HS-5 (cell line): ENCODE measurements around the gene KRT76.

Source experiments
- DNase-seq: peaks from one replicate; pipeline ENCODE4 v3.0.0-alpha.2; 2012; ENCODE audit warnings: low read depth

The KRT76 gene

GRCh38 chr12:52776913-52777395 lies at the start of gene KRT76:
TSS of gene KRT76 (minus strand) at chr12:52777345. CDS start at chr12:52777291, 54 bp downstream.
- no peak for DNase-seq

DNA sequence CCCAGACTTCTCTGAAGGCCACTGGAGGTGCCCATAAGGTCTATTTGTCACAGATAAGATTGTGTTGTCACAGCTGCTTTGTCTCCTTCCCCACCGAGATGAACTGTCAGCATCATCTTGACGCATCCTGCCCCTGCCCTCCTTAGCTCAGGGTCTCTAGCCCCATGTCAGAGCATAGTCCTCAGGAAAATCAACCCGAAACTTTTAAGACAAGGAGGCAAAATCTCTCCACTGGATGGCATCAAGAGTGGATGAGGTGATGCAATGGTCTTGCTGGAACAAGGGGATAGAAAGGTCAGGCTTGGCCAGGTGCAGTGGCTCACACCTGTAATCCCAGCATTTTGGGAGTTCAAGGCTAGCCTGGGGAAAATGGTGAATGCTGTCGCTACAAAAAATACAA lies 48.8 kb upstream of the KRT76 start:
- DNase-seq: no peak

DNA sequence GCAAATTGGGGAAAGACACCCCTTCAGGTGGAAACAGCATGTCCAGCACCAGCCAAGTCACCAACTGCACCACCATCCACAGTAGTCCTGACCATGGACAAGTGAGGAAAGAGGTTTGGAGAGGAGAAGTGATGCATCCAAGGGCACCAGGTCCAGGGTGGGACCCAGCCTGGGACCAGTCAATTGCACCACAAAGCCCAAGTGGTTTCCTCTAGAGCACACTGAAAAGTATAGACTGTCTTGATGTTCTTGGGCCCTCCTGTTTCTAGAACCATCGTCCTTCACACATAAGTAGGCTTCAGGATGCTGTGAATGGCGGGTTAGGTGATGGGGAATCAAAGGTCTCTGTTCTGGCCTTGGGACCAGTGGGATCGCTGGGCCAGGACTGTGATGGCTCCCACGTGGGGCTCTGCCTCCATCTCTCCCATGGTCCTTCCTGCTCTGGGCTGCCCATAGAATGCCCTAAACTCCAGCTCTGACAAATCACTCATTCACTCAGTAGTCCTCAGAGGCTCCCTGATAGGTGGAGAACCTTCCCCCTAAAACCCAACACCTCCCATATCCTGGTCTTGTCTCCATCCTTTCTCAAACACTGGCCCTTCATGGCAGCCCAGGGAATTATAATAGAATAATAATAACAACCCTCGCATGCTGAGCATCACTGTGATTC lies 47.7 kb upstream of the KRT76 start:
- no peak for DNase-seq

GRCh38 chr12:52823761-52824450 lies 46.8 kb upstream of the KRT76 start:
- DNase-seq: no peak

GRCh38 chr12:52822771-52823510 lies 45.8 kb upstream of the KRT76 start:
- DNase-seq: no peak

DNA sequence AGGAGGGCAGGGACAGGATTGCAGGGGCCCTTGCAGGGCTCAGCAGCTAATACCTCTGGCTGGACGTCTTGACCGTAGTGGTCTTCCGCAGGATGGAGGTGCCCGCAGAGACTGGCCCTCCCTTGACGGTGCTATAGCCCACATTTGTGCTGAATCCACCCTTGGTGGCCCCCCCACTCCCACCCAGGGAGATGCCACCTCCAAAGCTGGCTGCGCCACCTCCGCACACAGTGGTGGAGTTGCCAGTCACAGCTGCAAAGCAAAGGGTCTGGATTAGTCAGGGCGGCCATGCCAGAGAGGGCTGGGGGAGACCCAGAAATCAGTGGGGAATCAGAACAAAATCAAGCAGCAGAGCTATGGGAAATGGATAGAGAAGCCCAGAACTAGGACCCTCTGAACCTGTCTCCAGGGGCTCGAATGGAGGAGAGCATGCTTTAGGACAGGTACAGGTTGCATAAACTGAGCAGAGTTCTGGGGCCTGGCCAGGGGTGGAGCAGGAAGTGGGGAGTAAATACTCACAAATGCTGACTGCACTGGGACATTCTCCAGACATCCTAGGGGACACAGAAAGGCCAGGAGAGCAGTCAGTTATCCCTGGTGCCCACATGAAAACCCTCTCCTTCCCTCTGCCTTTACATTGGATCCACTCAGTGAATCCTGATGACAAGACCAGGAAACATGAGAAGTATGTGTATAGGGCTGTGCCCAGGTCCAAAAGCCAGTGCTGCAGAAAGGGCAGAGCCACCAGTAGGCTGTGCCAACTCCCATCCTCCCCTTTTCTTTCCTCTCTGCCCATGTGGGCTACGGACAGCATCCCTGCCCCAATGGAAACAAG lies 44.9 kb upstream of the KRT76 start:
- no peak for DNase-seq

DNA sequence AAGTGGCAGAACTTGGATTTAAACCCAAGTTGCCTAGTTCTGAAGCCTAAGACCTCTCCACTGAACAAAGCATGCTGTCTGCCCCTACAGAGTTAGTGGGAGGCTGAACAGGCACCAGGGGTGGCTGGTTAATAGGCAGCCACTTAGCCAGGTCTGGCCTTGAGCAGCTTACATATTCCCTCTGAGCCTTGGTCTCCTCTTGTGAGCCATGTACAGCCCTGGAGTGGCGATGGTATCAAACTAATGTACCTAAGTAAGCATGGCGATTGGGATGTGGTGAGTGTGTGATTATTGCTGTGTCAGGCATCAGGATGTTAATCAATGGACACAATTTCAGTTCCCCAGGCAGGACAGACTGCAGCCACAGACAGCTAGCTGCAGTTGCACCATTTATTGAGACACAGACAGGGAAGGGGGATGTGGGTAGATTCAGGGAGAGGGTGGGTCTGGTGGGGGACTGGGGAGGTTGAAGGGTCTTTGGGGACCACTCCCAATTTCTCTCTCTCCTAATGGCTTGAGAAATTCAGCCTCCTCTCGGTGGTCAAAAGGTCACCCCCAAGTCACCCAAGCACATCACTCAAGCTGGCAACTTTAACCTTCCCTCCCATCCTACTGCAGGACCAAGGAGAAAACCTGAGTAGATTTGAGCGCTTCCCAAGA lies 44.1 kb upstream of the KRT76 start:
- no peak for DNase-seq

DNA sequence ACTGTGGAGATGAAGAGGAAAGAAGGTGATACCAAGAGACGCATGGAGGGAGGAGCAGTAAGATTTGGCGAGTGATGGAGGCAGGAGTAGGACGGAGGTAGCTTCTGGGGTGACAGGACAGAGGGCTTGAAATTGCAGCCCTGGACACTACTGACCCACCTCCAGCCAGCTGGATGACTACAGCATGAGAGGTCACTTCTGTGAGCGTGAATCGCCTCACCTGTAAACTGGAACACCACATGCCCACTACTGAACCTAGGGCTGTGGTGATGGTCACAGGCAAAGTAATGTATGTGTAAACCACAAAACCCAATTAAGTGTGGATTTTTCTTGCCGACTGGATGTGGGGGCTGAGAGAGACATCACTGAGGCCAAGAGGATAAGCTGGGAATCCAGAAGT lies 43.4 kb upstream of the KRT76 start:
- DNase-seq: no peak

DNA sequence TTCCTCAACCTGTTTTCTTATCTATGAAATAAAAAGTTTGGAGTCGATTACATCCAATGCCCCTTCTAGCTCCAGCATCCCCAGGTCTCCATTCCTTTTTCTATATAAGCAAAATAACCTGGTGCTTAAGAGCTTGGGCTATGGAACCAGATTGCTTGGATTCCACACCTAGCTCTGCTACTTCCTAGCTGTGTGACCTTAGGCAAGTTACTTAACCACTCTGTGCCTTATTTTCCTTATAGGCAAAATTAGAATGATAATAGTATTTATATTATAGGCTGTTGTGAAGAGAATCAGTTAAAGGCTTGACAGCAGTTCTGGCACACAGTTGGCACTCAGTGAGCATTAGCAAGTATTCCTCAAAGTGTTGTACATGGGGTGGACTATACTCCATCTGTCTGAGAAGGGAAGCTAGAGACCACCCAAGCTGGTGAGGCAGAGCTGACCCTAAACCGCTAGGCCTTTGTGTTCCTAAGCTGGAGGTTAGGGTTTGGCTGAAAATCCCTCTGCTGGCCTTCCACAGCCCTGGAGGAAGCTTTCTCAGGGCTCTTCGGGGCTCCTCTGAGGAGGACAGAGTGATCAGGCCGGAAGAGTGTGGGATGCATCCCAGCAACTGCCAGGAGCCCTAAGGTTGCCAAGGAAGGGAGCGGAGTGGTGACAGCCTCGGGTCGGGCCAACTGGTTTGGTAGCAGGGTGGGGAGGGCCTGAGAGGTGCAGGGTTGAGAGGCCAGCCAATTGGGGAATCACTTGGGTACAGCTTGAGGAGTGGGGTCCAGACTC lies 42.8 kb upstream of the KRT76 start:
- no peak for DNase-seq

- DNase-seq: no peak
These were observed 41.8 kb upstream of the KRT76 start for GRCh38 chr12:52818887-52819420.

DNA sequence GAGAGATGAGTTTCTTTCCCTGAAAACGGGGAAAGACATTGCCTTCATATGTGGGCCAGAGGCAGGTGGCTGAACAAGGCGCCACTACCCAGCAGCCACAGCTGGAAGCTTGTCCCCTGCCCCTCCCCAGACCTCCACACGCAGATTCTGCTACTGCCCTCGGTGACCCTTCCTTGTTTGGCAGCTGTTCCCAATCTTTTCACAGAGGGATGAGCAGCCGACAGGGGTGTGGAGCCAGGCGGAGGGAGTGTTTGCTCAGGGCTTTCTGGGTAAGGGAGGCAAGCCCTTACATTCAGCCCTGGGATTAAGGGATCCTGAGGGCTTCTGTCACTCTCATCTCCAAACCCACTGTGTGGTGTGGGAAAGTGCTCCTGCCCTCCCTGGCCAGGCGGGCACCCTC lies 41.2 kb upstream of the KRT76 start:
- no peak for DNase-seq

DNA sequence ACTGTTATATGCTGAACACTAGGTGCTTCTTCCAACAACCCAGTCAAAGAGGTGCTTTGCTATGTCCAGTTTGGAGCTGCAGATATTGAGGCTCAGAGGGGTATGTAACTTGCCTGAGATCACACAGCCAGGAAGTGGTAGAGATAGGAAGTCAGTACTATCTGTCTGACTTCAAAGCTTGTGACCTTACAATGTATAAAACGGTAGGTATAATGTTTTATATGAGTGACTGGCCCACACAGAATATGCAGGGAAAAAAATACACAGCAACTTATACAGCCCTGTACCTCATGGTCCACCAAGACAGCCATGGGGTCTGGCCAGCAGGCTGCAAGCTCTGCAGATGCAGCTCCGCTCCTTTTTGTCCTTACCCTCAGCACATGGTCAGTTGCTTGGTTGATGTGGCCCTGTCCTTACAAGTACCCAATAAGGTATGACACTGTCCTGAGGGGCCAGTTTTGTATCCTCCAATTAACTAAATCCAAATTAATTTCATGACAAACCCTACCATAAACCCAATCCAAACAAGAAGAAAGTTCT lies 40.6 kb upstream of the KRT76 start:
- DNase-seq: no peak

- DNase-seq: no peak
These were observed 40.0 kb upstream of the KRT76 start for GRCh38 chr12:52817003-52817698.

- no peak for DNase-seq
These were observed 38.8 kb upstream of the KRT76 start for GRCh38 chr12:52815676-52816588.

DNA sequence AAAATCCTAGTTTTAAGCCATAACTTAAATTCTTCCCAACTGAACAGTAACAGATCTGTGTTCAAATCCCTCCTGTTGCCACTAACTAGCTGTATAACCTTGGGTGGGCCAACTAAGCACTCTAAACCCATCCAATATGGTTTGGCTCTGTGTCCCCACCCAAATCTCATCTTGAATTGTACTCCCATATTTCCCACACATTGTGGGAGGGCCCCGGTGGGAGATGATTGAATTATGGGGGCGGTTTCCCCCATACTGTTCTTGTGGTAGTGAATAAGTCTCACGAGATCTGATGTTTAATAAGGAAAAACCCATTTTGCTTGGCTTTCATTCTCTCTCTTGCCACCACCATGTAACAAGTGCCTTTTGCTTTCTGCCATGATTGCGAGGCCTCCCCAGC lies 38.0 kb upstream of the KRT76 start:
- no peak for DNase-seq

DNA sequence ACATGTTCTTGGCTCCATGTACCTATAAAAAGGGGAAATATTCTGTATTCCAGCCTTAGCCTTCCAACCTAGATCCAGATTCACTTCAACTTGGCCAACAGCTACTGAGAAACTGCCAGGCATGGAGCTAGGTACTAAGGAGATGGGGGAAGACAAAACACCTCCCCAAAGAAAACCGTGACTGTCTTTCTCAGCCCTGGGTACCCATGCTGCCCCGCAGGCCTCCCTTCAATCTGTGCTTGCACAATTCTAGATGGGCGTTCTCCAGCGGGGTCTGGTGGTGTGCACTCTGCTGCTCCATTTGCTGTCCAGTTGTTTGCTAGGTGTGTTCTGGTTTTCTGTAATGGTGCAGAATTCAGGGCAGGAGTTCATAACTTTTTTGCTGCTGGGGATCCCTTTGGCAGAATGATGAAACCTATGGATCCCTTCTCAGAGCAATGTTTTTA lies 37.6 kb upstream of the KRT76 start:
- DNase-seq: no peak

- DNase-seq: no peak
These were observed 37.0 kb upstream of the KRT76 start, which contains the start of gene KRT4 for GRCh38 chr12:52813885-52814709. TSS of gene KRT4 (minus strand) at chr12:52814116. CDS start at chr12:52814058, 58 bp downstream.
